ENCODE measurements around the gene PHLPP1. TPM values are rescaled to one million over a fixed set of nuclear protein-coding genes. Genes with fewer than 3 reads are reported as not detected.

The PHLPP1 gene
- total RNA-seq, 2 donors from 2014 or later, result 7.8 to 10.5 TPM

GRCh38 chr18:62938487-62938886 lies 223.1 kb downstream of the PHLPP1 start:
- H3K9me3 Mint-ChIP-seq, result peaks cover 0 to 5% of the 10 kb centered on the region in 2 donors
- H3K36me3 Mint-ChIP-seq, result no peaks in the 10 kb centered on the region
- ATAC-seq (no peak), DNase-seq (ENCODE audit: low spot score in 2 of 2) (no peak)
- H3K27ac Mint-ChIP-seq, result no peak overlapping the region

DNA sequence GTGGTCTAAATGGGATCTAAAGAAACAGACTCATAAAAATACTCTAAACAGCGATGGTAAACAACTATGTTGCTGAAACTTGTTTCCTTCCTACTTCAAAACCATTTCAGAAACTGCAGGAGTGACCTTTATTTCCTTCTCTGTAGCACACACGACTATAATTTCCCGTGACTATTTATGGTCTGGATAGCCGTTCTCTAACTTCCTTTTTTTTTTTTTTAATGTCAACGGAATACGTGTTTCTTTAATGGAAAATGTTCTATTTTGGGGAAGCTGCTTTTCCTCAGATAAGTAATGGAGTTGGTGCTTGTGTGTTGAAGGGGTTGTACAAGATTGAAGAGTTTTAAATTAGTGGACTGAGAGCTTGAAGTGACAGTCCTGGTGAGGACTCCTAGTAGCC lies 224.1 kb downstream of the PHLPP1 start:
- Mint-ChIP-seq H3K27ac (peak overlapping the region in 1 of 2 donors; percentile 4), H3K36me3 (no peaks in the 10 kb centered on the region), H3K9me3 (no peaks in the 10 kb centered on the region)
- DNase-seq (ENCODE audit: low spot score in 2 of 2) (no peak), ATAC-seq (no peak)

GRCh38 chr18:62939926-62940325 lies 224.6 kb downstream of the PHLPP1 start:
- Mint-ChIP-seq H3K36me3 (no peaks in the 10 kb centered on the region), H3K27ac (no peak overlapping the region), H3K9me3 (no peaks in the 10 kb centered on the region)
- ATAC-seq, result no peak
- DNase-seq (ENCODE audit: low spot score in 2 of 2), result no peak

DNA sequence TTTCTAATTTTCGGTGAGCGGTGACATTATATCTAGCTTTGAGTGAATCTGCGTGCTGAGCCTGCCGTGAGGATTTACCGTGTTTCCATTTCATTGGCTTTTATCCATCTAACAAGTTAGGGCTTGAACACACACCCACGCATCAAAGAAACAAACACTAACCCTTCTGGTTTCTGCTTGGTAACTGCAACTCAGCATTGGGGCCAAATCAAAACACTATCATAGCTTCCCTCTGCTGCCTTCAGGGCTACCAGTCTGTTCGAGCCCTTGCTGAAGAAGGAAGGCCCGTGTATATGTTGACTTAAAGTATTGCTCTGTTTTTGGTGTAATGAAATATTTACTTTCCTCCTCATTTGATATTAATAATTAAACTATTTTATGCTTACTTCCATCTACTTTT lies 227.2 kb downstream of the PHLPP1 start:
- no peak overlapping the region for H3K27ac Mint-ChIP-seq
- ATAC-seq, result no peak
- no peak for DNase-seq (ENCODE audit: low spot score in 2 of 2)
- H3K36me3 Mint-ChIP-seq, result no peaks in the 10 kb centered on the region
- no peaks in the 10 kb centered on the region for H3K9me3 Mint-ChIP-seq

GRCh38 chr18:62944454-62944853 lies 229.1 kb downstream of the PHLPP1 start:
- DNase-seq (ENCODE audit: low spot score in 2 of 2) (no peak), ATAC-seq (no peak)
- Mint-ChIP-seq H3K36me3 (no peaks in the 10 kb centered on the region), H3K9me3 (no peaks in the 10 kb centered on the region), H3K27ac (no peak overlapping the region)

- no peaks in the 10 kb centered on the region for H3K9me3 Mint-ChIP-seq
- no peak for DNase-seq (ENCODE audit: low spot score in 2 of 2)
These were observed 233.4 kb downstream of the PHLPP1 start for GRCh38 chr18:62948788-62949187.

GRCh38 chr18:62950246-62950645 lies 234.9 kb downstream of the PHLPP1 start:
- ATAC-seq (no peak), DNase-seq (ENCODE audit: low spot score in 2 of 2) (no peak)
- Mint-ChIP-seq H3K36me3 (no peaks in the 10 kb centered on the region), H3K27ac (no peak overlapping the region), H3K9me3 (no peaks in the 10 kb centered on the region)

More at GRCh38 chr18:62948788-62949187, 233.4 kb downstream of the PHLPP1 start:
- ATAC-seq, result no peak
- Mint-ChIP-seq H3K36me3 (no peaks in the 10 kb centered on the region), H3K27ac (no peak overlapping the region)

DNA sequence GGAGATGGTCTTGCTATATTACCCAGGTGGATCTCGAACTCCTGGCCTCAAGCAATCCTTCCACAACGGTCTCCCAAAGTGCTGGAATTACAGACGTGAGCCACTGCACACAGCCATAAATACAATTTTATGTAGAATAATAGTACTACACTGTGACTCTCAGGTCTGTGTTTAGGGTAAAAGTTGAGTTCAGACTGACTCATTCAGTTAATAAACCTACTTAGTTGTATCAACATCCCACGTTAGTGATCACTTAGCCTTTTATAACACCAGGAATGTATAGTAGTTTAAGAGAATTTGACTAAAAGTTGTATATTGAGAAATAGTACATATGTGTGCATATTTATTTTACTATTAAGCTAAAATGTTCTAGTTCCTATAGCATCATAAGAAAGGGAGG lies 237.5 kb downstream of the PHLPP1 start:
- DNase-seq (ENCODE audit: low spot score in 2 of 2), result no peak
- no peak for ATAC-seq
- H3K36me3 Mint-ChIP-seq, result no peaks in the 10 kb centered on the region
- no peak overlapping the region for H3K27ac Mint-ChIP-seq
- H3K9me3 Mint-ChIP-seq, result no peaks in the 10 kb centered on the region

GRCh38 chr18:62953663-62954062 lies 238.3 kb downstream of the PHLPP1 start:
- Mint-ChIP-seq H3K27ac (no peak overlapping the region), H3K36me3 (no peaks in the 10 kb centered on the region), H3K9me3 (no peaks in the 10 kb centered on the region)
- DNase-seq (ENCODE audit: low spot score in 2 of 2) (no peak), ATAC-seq (no peak)

- Mint-ChIP-seq H3K36me3 (no peaks in the 10 kb centered on the region), H3K27ac (no peak overlapping the region), H3K9me3 (no peaks in the 10 kb centered on the region)
- ATAC-seq, result peak in 1 of 2 donors; percentile 50
- DNase-seq (ENCODE audit: low spot score in 2 of 2), result no peak
These were observed 239.0 kb downstream of the PHLPP1 start for GRCh38 chr18:62954366-62954765.

- Mint-ChIP-seq H3K9me3 (no peaks in the 10 kb centered on the region), H3K36me3 (no peaks in the 10 kb centered on the region), H3K27ac (no peak overlapping the region)
- ATAC-seq (peak; percentile 72 to 79), DNase-seq (ENCODE audit: low spot score in 2 of 2) (peak in 1 of 2 donors; percentile 63)
These were observed 242.6 kb downstream of the PHLPP1 start for GRCh38 chr18:62957885-62958472.

- DNase-seq (ENCODE audit: low spot score in 2 of 2), result no peak
- Mint-ChIP-seq H3K27ac (no peak overlapping the region), H3K9me3 (no peaks in the 10 kb centered on the region), H3K36me3 (no peaks in the 10 kb centered on the region)
- no peak for ATAC-seq
These were observed 244.1 kb downstream of the PHLPP1 start for GRCh38 chr18:62959481-62959880.

- ATAC-seq (no peak), DNase-seq (ENCODE audit: low spot score in 2 of 2) (no peak)
- H3K36me3 Mint-ChIP-seq, result no peaks in the 10 kb centered on the region
- no peak overlapping the region for H3K27ac Mint-ChIP-seq
- H3K9me3 Mint-ChIP-seq, result no peaks in the 10 kb centered on the region
These were observed 248.2 kb downstream of the PHLPP1 start for GRCh38 chr18:62963507-62963906.

- ATAC-seq (no peak), DNase-seq (ENCODE audit: low spot score in 2 of 2) (no peak)
- Mint-ChIP-seq H3K9me3 (no peaks in the 10 kb centered on the region), H3K27ac (no peak overlapping the region), H3K36me3 (no peaks in the 10 kb centered on the region)
These were observed 249.1 kb downstream of the PHLPP1 start for GRCh38 chr18:62964432-62964831.

GRCh38 chr18:62967089-62967488 lies 251.7 kb downstream of the PHLPP1 start:
- H3K9me3 Mint-ChIP-seq, result no peaks in the 10 kb centered on the region
- no peak for DNase-seq (ENCODE audit: low spot score in 2 of 2)
- no peak for ATAC-seq
- no peak overlapping the region for H3K27ac Mint-ChIP-seq
- no peaks in the 10 kb centered on the region for H3K36me3 Mint-ChIP-seq

GRCh38 chr18:62973689-62974088 lies 258.3 kb downstream of the PHLPP1 start:
- Mint-ChIP-seq H3K9me3 (no peaks in the 10 kb centered on the region), H3K27ac (no peak overlapping the region), H3K36me3 (no peaks in the 10 kb centered on the region)
- DNase-seq (ENCODE audit: low spot score in 2 of 2), result no peak
- no peak for ATAC-seq

DNA sequence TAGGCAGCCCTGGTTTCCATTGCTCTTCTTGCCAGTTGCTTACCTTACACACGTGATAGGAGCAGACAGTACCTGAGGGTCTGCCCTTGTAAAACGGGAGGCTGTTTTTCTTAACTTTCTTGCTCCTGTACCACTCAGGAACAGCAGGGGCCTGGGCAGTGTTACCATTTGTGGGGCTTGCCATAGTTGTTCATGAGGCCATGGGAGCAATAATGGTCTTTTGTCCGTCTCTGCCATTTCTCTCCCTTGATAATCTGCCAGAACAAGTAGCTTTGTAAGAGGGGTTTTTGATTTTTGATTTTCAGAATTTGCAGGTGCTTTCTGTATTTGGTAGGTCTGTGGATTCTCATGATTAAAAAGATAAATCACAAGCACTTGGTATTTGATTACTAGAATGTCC lies 259.0 kb downstream of the PHLPP1 start:
- no peaks in the 10 kb centered on the region for H3K9me3 Mint-ChIP-seq

GRCh38 chr18:62974928-62975675 lies 259.8 kb downstream of the PHLPP1 start:
- H3K9me3 Mint-ChIP-seq, result no peaks in the 10 kb centered on the region
- no peak for ATAC-seq
- H3K36me3 Mint-ChIP-seq, result no peaks in the 10 kb centered on the region
- no peak for DNase-seq (ENCODE audit: low spot score in 2 of 2)
- H3K27ac Mint-ChIP-seq, result peak overlapping the region in 1 of 2 donors; percentile 27

More for the DNA sequence above, 259.0 kb downstream of the PHLPP1 start:
- no peak for ATAC-seq
- Mint-ChIP-seq H3K36me3 (no peaks in the 10 kb centered on the region), H3K27ac (peak overlapping the region in 1 of 2 donors; percentile 27)
- DNase-seq (ENCODE audit: low spot score in 2 of 2), result no peak

All from activated naive CD4-positive, alpha-beta T cell treated with anti-CD3 and anti-CD28 coated beads, Interleukin-2, amount 50 U/mL, for 72 hours (primary cell).